ENCODE results near the gene ZNF662.
A peak's percentile ranks its signal among the peaks of the same experiment; 100 is the strongest.

- TF ChIP-seq POLR3A (IDR thresholded peaks at IDR 0.05; ENCODE audit: borderline replicate concordance, extremely low read depth, insufficient read depth, insufficient read length) (no peak), RB1 (IDR thresholded peaks at IDR 0.05; ENCODE audit: low read depth) (no peak), MAFF (IDR thresholded peaks at IDR 0.05; ENCODE audit: low read length) (no peak), GATAD2B (IDR thresholded peaks at IDR 0.05; ENCODE audit: borderline replicate concordance) (no peak), THRAP3 (IDR thresholded peaks at IDR 0.05; ENCODE audit: borderline replicate concordance) (no peak), CHD7 (IDR thresholded peaks at IDR 0.05; ENCODE audit: low read depth, low read length) (no peak), BACH1 (tag; IDR thresholded peaks at IDR 0.05) (no peak), GTF2B (IDR thresholded peaks at IDR 0.05; ENCODE audit: extremely low read depth, insufficient read length) (no peak), CTCF (IDR thresholded peaks at IDR 0.05 in 2 of 3, conservative IDR thresholded peaks at IDR 0.05 in 1 of 3; ENCODE audit: insufficient read depth in 2 of 3, low read depth in 1 of 3, low read length in 3 of 3) (peak; percentile 64 to 81 (median 75)), EGR1 (conservative IDR thresholded peaks at IDR 0.05) (no peak)
Measured at GRCh38 chr3:42961633-42962032, 55.7 kb downstream of the ZNF662 start.

Measured in K562 (cell line).